ENCODE results near the gene FBXW8. TPM values are rescaled to one million over a fixed set of nuclear protein-coding genes. Genes with fewer than 3 reads are reported as not detected.

FBXW8 gene
- total RNA-seq, 1 experiment from 2014 or later = 15.3 TPM

- Histone ChIP-seq H3K14ac (ENCODE audit: insufficient read depth, low read length) (no peak overlapping the region), H2AK5ac (ENCODE audit: insufficient read length, low read length) (no peak overlapping the region), H2BK15ac (ENCODE audit: low read depth, low read length) (no peak overlapping the region), H4K20me1 (ENCODE audit: control insufficient read depth, insufficient read depth, insufficient read length) (no peaks in the 10 kb centered on the region), H3K27me3 (ENCODE audit: insufficient read depth, low read length) (no peaks in the 10 kb centered on the region), H2BK120ac (ENCODE audit: low read depth, low read length, poor library complexity, severe bottlenecking) (no peak overlapping the region), H2AFZ (ENCODE audit: low read length) (no peak overlapping the region), H3K9me3 (ENCODE audit: control insufficient read depth, low read depth, low read length) (no peaks in the 10 kb centered on the region), H3K4me2 (ENCODE audit: insufficient read depth, insufficient read length, low read length) (no peak overlapping the region), H3K4ac (ENCODE audit: low read depth, low read length) (no peak overlapping the region), H3T11ph (ENCODE audit: low read length) (no peak overlapping the region), H3K9ac (ENCODE audit: extremely low read depth, insufficient read length, low read length) (no peak overlapping the region), H3K18ac (ENCODE audit: insufficient read length, low read depth, low read length) (no peak overlapping the region), H2BK5ac (ENCODE audit: insufficient read length, low read length) (no peak overlapping the region), H2BK20ac (ENCODE audit: low read depth, low read length, poor library complexity, severe bottlenecking) (no peak overlapping the region), H3K4me1 (ENCODE audit: insufficient read depth, low read length) (peaks cover 2% of the 10 kb centered on the region; the same call in 1 of the 2 replicates), H2BK12ac (ENCODE audit: insufficient read length, low read depth, low read length) (no peak overlapping the region), H3K23ac (ENCODE audit: insufficient read length, low read depth, low read length) (no peak overlapping the region), H4K91ac (ENCODE audit: insufficient read length, low read depth, low read length) (no peak overlapping the region), H3K56ac (ENCODE audit: insufficient read length, low read depth, low read length) (no peak overlapping the region), H3K23me2 (ENCODE audit: insufficient read length, low read depth, low read length, poor library complexity, severe bottlenecking) (no peaks in the 10 kb centered on the region), H4K5ac (ENCODE audit: insufficient read length, low read depth, low read length) (no peak overlapping the region), H3K27ac (ENCODE audit: insufficient read length, low read depth, low read length) (no peak overlapping the region), H4K8ac (replicated peaks; ENCODE audit: insufficient read length, low read depth, low read length) (no peak overlapping the region), H3K79me1 (ENCODE audit: insufficient read depth, low read depth, low read length, poor library complexity, severe bottlenecking) (no peaks in the 10 kb centered on the region), H3K79me2 (ENCODE audit: insufficient read depth, low read length) (no peaks in the 10 kb centered on the region)
- Mint-ChIP-seq H3K4me1 (peaks cover 22 to 25% of the 10 kb centered on the region in 2 experiments), H3K4me3 (no peak overlapping the region), H3K27ac (peak overlapping the region in 1 of 3 experiments; percentile 70; a peak in 1 of 7 replicates), H3K27me3 (ENCODE audit: low read depth) (no peaks in the 10 kb centered on the region), H3K9me3 (no peaks in the 10 kb centered on the region), H3K36me3 (ENCODE audit: insufficient read depth in 1 of 3, low read depth in 3 of 3) (no peaks in the 10 kb centered on the region)
- TF ChIP-seq CTCF (conservative IDR thresholded peaks at IDR 0.05) = no peak
- no peak for DNase-seq
- WGBS (ENCODE audit: extremely low coverage, insufficient read length, low lambda C conversion rate) = no CpG with 5 or more reads among the region's 5 CpGs
These were observed 162.9 kb downstream of the FBXW8 start for GRCh38 chr12:117073611-117074010.
